Purkinje cell (primary cell): Measurements from ENCODE around the gene SPIN4. TPM values are rescaled to one million over a fixed set of nuclear protein-coding genes. Genes with fewer than 3 reads are reported as not detected.

Experiments
- polyA plus RNA-seq: library from polyadenylated mRNA; unstranded; fragments of >200 nt; fragmentation: Nextera tagmentation; gene quantifications from 2 replicates; pipeline ENCODE4 v1.2.1, GENCODE V29; 2014

SPIN4 gene
- polyA plus RNA-seq: 1.7 and 3.2 TPM in 2 replicates

GRCh38 chrX:63350941-63351616 is at the start of gene SPIN4:
Gene SPIN4 (minus strand): TSS chrX:63351332. CDS start chrX:63350819, 513 bp downstream.

